C4-2B (cell line): ENCODE measurements around the gene CHRNB2.

ENCODE experiments used
- CTCF ChIP-seq: fragments of 450-650 bp; conservative IDR thresholded peaks from 2 replicates; pipeline ENCODE4 v1.5.1; 2017; ENCODE audit warnings: mild to moderate bottlenecking
- ZFX ChIP-seq: fragments of 450-650 bp; IDR thresholded peaks from 2 replicates; pipeline ENCODE4 v1.6.1; 2017

GRCh38 chr1:154599658-154600057 is 32.1 kb downstream of the CHRNB2 start:
- TF ChIP-seq CTCF (no peak), ZFX (no peak)
